ENCODE results near the gene TMEM254. TPM values are rescaled to one million over a fixed set of nuclear protein-coding genes. Genes with fewer than 3 reads are reported as not detected.
A peak's percentile ranks its signal among the peaks of the same experiment; 100 is the strongest.
"Not testable (repeated sequence)": the region's sequence is repeated elsewhere in the genome, so short reads cannot be mapped to it uniquely, and the experiment has no call there.

TMEM254 gene
- 13.9 TPM for polyA plus RNA-seq (ENCODE audit: insufficient read length)

DNA sequence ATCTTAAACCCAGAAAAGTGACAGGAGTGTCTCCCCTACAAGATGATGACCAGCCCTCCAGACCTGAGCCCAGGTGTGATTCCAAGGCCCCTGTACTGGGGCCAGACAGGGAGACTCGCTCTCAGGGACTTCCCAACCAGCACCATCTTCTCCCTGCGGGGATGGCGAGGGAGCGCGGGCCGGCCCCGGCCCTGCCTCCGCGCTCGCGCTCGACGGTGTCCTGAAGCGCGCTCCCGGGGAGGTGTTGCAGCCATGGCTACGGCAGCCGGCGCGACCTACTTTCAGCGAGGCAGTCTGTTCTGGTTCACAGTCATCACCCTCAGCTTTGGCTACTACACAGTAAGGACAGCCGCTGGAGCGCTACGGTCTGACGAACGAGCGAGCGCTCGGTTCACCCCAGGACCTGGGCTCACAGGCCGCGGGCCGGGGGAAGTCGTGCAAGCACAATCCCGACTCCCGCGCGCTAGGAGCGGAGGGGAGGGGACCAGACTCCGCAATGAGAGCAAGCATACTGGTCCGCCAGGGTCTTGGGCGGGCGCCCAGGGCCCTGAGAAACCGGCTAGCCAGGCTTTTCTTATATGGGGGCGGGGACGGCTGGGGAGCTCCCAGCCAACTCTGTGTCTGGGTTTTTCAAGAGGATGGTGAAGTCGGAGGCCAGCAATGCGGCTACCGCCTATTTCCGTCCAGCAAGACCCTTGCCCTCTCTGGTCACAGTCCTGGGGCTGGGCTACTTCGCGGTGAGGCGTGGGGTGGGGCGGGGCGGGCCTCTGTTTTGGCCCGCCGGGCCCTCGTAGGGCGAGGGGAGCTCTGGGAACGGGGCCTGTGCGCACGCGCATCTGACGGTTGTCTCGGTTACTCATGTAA lies at the start of gene TMEM254:
Gene TMEM254, plus strand, starts transcription at position 218 of the 864 bp plus-strand sequence. Its CDS starts 35 bp downstream, at position 253.
- peak; percentile 85 for DNase-seq (ENCODE audit: low read depth)

- not testable (repeated sequence) for DNase-seq (ENCODE audit: low read depth)
Observed at GRCh38 chr10:80029205-80029604, 49.3 kb upstream of the TMEM254 start.

DNA sequence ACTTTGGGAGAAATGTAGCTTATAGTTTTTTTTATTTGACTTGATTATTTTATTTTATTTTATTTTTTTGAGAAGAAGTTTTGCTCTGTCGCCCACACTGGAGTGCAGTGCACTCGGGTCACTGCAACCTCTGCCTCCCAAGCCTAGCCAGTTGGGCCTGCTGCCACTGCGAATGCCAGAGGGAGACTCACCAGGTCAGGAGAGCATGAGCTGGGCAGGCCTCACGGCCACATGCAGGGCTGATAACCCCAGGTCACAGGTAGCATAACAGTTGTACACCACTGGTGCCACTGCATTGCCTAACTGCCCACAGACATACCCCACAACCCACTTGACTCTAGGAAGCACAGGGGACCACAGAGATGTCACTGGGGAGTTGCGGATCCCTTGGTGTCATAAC lies 48.6 kb upstream of the TMEM254 start:
- DNase-seq (ENCODE audit: low read depth), result not testable (repeated sequence)

- no peak for DNase-seq (ENCODE audit: low read depth)
Observed at GRCh38 chr10:80032503-80032902, 46.0 kb upstream of the TMEM254 start.

- DNase-seq (ENCODE audit: low read depth), result not testable (repeated sequence)
Observed at GRCh38 chr10:80034766-80035165, 43.7 kb upstream of the TMEM254 start.

GRCh38 chr10:80035430-80035829 lies 43.0 kb upstream of the TMEM254 start:
- not testable (repeated sequence) for DNase-seq (ENCODE audit: low read depth)

- DNase-seq (ENCODE audit: low read depth), result not testable (repeated sequence)
Observed at GRCh38 chr10:80036921-80037500, 41.5 kb upstream of the TMEM254 start.

GRCh38 chr10:80038226-80038625 lies 40.2 kb upstream of the TMEM254 start:
- DNase-seq (ENCODE audit: low read depth), result not testable (repeated sequence)

DNA sequence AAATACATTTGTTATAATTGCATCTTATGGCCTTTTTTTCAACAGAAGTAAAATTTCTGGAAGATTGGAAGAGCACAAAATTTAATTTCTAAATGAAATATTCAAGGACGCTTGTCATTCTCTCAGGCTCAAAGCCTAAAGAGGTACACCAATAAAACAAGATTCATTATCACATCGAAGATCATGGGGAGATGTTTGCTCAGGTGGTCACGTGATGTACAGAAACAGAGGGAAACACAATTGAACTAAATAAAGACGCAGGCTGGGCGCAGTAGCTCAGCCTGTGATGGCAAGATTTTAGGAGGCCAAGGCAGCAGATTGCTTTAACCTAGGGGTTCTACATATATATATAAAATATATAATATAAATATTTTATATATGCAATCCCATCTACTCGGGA lies 37.3 kb upstream of the TMEM254 start:
- DNase-seq (ENCODE audit: low read depth), result no peak

GRCh38 chr10:80044935-80045334 lies 33.5 kb upstream of the TMEM254 start:
- not testable (repeated sequence) for DNase-seq (ENCODE audit: low read depth)

DNA sequence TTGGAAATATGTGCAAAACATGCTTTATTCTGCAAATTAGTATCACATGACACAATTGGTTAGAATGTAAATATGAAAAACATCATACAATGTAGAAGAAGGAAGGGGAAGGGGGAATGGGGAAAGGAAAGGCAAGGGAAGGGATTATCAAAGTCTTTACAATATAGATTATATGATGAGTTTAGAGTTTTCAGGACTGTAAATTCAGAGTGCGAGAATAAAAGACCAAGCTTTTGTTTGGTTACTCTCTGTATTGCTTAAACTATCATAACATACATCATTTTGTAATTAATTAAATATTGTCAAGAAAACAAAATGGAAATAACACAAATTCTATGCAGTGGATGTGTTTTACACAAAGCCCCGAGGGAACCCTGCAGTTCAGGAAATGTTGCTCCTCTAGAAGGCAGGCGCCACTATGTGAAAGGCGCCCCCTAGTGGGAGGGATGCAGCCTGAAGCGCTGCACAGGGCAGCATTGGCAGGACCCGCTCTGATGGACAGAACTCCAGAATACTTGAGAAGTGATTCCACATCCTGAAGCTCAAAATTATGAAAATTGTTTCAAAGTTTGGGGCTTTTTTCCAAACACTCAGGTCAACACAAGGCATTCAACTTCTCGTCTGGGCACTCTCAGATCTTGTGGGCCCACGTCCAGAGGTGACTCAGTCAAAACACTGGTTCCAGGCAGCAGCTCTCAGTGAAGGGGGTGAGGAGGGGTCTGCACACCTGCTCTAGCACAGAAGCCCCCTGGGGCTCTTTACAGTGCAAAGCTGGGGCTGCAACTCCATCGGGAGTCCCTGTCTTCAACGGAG lies 31.6 kb upstream of the TMEM254 start:
- DNase-seq (ENCODE audit: low read depth), result no peak

- DNase-seq (ENCODE audit: low read depth), result no peak
Observed at GRCh38 chr10:80050752-80051151, 27.7 kb upstream of the TMEM254 start.

DNA sequence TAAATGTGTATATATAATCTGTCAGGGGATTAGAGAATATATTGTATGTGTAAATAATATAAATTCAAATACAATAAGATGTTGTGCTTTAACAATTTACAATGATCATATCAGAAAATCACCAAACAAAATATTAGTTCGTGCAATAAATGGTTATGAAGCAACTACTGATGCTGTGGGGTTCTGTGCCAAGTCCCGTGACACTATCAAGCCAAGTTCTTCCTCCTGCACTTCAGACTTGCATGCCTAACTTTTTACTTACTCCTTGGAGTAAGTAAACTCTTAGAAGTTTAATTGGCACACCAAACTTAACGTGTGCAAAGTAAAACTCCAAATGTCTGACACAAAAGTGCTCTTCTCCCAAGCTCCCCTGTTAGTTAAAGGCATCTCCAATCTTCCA lies 26.5 kb upstream of the TMEM254 start:
- no peak for DNase-seq (ENCODE audit: low read depth)

DNA sequence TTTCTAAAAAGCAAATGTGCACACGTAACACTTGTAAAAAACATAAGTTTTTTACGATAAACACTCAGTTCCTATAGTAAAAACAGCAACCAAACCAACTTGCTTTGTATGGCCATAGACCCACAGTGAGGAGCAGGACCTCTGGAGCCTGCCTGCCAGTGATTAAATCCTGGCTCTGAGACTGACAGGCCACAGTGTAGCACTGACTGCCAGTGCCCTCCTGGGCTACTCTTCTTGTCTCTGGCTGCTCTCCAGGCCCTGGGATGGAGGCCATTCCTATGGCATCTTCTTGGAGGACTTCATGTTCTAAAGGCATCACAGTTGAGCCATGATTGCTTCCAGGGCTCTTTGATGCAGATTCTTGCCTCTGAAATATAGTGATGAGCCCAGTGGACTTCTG lies 22.7 kb upstream of the TMEM254 start:
- DNase-seq (ENCODE audit: low read depth), result no peak

- no peak for DNase-seq (ENCODE audit: low read depth)
Observed at GRCh38 chr10:80057171-80057570, 21.3 kb upstream of the TMEM254 start.

GRCh38 chr10:80064120-80064886 lies 14.2 kb upstream of the TMEM254 start:
- DNase-seq (ENCODE audit: low read depth), result no peak

- no peak for DNase-seq (ENCODE audit: low read depth)
Observed at GRCh38 chr10:80066809-80067208, 11.7 kb upstream of the TMEM254 start.

GRCh38 chr10:80067821-80068220 lies 10.6 kb upstream of the TMEM254 start:
- DNase-seq (ENCODE audit: low read depth), result not testable (repeated sequence)

DNA sequence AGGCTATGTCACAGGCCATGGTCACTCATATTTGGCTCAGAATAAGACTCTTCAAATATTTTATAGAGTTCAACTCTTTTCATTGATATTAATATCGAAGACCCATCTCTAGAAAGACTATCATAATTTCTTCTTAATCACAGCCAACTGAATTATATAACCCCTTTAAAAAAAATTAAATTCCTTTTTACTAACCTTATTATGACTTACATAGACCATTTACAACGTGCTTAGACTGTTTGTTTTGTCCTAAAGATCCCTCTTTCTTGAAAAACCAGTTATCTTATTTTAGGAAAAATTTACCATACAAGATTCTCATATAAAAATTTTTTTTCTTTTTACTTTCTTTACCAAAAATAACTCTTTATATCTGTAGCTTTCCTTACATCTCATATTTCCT lies 10.2 kb upstream of the TMEM254 start:
- DNase-seq (ENCODE audit: low read depth), result no peak

GRCh38 chr10:80070057-80070456 lies 8.4 kb upstream of the TMEM254 start:
- DNase-seq (ENCODE audit: low read depth), result no peak

DNA sequence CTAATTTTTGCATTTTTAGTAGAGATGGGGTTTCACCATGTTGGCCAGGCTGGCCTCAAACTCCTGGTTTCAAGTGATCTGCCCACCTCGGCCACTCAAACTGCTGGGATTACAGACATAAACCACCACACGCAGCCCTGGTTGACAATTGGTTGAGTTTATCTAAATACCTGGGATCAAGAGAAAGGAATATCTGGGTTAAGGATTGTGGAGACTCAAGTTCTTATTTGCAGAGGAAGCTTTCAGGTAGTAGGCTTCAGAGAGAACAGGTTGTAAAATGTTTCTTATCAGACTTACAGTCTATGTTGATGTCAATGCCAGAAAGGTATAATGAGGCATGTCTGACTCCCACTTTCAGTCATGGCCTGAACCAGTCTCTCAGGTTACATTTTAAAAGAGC lies 5.9 kb upstream of the TMEM254 start:
- no peak for DNase-seq (ENCODE audit: low read depth)
